ENCODE measurements around the gene NYAP2.

NYAP2 gene

DNA sequence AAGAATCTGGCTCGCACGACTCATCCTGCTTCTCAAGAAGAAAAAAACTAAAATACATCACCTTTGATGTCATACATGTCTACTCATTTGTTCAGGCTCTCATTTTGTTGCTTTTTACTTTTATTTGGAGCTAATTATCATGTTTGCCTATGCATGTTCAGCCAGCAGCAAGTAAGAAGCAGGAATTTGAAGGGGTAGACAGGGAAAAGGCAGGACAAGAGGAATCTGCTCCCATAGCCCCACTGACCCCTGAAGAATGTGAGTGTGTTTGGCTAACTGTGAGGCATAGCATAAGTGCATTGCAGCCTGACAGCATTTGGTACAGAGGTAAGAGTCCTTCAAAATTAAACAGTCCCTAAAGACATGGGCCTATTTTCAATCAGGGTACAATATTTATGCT lies 72.7 kb downstream of the NYAP2 start:
- DNase-seq (ENCODE audit: low read depth): no peak
- TF ChIP-seq, protein P1, sequence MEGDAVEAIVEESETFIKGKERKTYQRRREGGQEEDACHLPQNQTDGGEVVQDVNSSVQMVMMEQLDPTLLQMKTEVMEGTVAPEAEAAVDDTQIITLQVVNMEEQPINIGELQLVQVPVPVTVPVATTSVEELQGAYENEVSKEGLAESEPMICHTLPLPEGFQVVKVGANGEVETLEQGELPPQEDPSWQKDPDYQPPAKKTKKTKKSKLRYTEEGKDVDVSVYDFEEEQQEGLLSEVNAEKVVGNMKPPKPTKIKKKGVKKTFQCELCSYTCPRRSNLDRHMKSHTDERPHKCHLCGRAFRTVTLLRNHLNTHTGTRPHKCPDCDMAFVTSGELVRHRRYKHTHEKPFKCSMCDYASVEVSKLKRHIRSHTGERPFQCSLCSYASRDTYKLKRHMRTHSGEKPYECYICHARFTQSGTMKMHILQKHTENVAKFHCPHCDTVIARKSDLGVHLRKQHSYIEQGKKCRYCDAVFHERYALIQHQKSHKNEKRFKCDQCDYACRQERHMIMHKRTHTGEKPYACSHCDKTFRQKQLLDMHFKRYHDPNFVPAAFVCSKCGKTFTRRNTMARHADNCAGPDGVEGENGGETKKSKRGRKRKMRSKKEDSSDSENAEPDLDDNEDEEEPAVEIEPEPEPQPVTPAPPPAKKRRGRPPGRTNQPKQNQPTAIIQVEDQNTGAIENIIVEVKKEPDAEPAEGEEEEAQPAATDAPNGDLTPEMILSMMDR (conservative IDR thresholded peaks at IDR 0.05; ENCODE audit: low read length): no peak
- no peak overlapping the region for H3K4me3 ChIP-seq (ENCODE audit: low read length)

DNA sequence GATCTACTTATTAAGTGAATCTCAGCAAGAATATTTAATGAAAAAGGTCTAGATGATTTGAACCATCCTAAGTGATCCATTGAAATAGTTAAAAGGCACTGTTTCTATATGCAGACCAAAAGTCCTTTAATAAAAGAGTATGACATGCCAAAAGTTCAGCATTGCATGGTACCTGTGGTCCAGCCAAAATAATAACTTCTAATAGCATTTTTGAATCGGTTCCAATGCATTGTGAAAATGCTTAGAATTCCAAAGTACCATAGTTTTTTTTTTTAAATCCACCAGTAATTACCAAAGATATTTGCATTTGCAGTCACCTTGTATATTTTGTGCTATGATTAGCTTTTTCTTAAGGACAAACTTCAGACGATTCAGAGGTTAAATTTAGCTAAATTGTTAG lies 79.9 kb downstream of the NYAP2 start:
- no peak for DNase-seq (ENCODE audit: low read depth)
- H3K4me3 ChIP-seq (ENCODE audit: low read length): no peak overlapping the region
- TF ChIP-seq, protein P1 (conservative IDR thresholded peaks at IDR 0.05; ENCODE audit: low read length): no peak

DNA sequence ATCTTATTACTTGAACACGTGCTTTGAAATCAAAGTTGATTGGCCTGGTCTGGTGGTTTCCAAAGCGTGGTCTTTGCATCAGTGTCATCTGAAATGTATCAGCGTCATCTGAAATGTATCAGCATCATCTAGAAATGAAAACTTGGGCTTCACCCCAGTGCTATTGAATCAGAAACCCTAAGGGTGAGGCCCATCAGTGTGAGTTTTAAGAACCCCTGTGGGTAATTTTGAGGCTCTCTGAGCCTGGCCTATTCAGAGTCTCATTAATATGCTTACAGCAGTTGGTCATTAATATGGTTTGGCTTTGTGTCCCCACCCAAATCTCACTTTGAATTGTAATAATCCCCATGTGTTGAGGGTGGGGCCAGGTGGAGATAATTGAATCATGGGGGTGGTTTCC lies 85.2 kb downstream of the NYAP2 start:
- DNase-seq (ENCODE audit: low read depth): no peak
- H3K4me3 ChIP-seq (ENCODE audit: low read length): no peak overlapping the region
- TF ChIP-seq, protein P1 (conservative IDR thresholded peaks at IDR 0.05; ENCODE audit: low read length): no peak

DNA sequence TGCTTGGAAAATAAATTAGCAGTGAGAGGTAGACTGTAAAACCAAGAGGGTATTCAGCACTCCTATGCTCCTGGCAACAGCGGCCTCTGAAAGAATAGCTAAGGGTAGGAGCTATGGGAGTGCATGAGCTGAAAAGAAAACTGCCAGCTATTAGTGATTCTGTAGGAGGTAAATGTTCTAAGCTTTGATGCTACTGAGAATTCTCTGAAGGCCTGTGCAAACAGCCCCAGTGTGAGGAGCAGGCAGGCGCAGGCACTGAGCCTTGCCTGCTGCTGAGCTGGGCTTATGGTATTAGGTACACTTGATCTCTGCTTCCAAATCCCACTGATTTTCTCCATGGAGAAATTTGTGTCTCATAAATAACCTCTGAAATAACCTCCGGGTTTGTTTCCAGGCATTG lies 86.7 kb downstream of the NYAP2 start:
- no peak overlapping the region for H3K4me3 ChIP-seq (ENCODE audit: low read length)
- no peak for DNase-seq (ENCODE audit: low read depth)
- TF ChIP-seq, protein P1 (conservative IDR thresholded peaks at IDR 0.05; ENCODE audit: low read length): no peak

DNA sequence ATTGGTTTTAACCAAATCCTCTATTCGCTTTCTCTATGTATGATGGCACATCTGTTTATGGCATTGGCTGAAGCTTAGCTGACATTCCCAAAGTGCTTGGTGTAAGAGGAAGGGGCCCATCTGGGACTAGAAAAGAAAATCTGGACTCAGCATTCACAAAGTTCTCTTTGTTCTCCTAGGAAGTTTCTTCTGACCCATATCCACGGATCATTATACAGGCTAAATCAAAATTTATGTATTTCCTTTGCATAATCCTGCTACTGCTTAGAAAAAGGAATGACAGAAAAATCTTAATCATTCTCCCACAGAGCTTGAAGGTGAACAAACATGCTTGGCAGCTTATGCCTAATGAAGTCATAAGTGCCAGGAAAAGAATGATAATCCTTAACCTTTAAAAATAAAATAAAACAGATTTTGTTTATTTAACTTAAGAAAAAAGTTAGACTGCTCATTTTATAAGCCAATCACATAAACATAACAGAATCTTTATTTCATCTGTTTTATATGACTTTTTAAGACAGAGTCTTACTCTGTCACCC lies 88.4 kb downstream of the NYAP2 start:
- H3K4me3 ChIP-seq (ENCODE audit: low read length): no peak overlapping the region
- TF ChIP-seq, protein P1 (conservative IDR thresholded peaks at IDR 0.05; ENCODE audit: low read length): no peak
- no peak for DNase-seq (ENCODE audit: low read depth)

DNA sequence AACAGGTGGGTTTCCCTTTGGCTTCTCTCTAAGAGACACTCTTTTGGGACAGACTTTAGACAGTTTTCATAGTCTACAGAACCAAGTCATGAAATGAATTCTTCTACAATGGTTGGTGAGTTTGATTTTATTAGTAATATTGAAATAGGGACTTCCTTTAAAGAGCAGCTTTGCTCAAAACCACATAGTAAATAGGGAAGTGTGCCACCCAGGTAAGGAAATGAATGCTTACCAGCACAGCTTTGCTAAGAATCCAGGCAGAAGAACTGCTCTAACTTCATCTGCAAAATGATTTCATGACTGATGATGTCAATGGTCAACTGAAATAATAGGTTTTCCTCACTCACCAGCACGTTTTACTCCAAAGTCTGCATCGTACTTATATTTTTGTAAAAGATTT lies 89.2 kb downstream of the NYAP2 start:
- H3K4me3 ChIP-seq (ENCODE audit: low read length): no peak overlapping the region
- TF ChIP-seq, protein P1 (conservative IDR thresholded peaks at IDR 0.05; ENCODE audit: low read length): no peak
- no peak for DNase-seq (ENCODE audit: low read depth)

DNA sequence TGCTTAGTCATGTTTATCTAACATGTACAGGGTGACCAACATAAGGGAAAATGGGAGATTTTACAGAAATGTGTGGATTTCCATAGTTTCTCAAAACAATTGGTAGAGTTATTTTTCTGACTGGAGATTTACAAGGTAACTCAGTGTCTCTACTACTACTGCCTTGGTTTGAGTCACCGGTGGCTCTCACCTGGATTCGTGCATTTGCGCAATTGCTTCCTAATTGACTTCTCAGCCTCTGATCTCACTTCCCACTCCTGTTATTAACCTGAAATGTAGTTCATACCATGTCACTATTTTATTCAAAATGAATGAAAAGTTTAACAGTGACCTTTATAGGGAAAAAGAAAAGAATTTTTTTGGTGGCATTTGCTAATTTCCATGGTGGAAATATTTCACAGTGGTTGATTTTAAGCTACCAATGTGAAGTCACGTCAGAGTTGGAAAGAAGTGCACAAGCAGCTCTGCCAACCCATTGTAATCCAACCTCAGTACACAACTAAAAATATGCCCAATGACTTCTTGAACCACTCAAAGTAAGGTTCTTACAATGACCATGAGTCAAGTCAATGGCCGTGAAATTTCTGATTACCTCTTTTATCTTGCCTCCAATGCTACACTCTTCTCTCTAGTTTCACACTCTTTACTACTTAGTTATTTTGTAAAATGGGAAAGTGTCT lies 94.0 kb downstream of the NYAP2 start:
- no peak for DNase-seq (ENCODE audit: low read depth)
- H3K4me3 ChIP-seq (ENCODE audit: low read length): no peak overlapping the region
- TF ChIP-seq, protein P1 (conservative IDR thresholded peaks at IDR 0.05; ENCODE audit: low read length): no peak

Measured in AG10803 (cell line).